ENCODE results near the gene PCNX2.

Gene PCNX2

DNA sequence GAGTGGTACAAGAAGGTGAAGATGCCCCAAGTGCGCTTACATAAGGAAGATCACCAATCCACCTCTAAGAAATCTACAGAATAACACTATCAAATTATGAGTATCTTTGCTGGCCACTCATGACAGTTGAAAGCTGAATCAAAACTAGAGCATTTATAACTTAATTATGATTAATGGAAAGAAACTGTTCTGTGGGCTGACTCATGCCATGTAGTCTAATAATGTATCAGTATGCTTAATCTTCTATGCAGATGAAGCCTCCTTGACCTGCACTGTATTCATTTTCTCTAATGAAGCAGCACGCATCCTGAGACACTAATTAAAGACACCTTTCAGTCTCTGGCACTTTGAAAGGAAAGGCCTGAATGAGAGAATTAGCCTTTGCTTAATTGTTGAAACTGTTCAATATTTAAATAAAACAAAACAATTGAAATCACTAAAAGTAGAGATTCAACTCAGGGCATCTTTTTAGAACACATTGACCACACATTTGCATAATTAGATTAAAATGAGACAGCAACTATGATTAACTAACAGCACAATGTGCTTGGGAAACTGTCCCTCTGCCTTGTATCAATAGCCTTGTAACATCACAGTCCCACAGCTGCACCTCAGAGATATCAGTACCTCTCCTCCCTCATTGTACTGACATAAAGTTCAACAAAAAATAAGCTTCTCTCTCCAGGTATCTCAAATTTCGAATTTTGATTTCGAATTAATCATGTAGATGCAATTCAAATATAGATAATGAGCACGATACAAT lies 239.5 kb downstream of the PCNX2 start:
- no peak for DNase-seq

DNA sequence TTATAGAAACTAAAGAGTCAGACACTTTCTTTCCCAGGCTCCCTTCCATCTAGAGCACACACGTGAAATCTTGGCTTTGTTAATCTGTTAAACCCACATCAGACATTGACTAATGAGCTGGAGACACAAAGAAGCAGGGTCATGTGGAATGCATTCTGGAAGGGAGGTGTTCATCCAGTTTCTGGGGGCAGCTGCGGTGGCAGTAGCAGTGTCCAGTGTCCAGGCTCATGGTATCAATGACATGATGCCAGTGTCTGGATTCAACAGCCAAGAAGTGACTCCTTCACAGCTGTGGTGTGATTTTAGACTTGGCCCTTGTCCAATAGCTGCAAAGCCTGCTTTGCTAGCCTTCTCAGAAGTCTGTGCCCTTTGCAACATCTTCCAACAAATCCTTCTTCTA lies 249.9 kb downstream of the PCNX2 start:
- no peak for DNase-seq

- DNase-seq: no peak
These were observed 252.7 kb downstream of the PCNX2 start for GRCh38 chr1:233042834-233043233.

DNA sequence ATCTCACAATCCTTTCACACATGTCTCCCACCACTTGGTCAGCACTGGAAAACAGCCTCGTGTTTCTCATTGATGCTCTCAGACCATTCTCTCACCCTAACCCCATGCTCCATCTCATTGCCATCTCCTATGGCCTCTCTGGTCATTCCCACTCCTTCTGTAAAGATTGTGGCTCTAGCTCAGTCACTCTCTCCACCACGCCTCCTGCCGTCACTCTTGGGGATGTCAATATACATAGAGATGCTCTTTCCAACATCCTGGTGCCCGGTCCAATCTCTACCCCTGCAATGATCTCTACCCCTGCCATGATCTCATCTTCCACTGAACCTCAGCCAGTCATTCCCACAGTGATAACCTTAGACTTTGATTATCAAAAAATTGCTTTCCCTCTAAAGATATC lies 255.0 kb downstream of the PCNX2 start:
- no peak for DNase-seq

GRCh38 chr1:233038581-233038980 lies 256.9 kb downstream of the PCNX2 start:
- DNase-seq: no peak

- no peak for DNase-seq
These were observed 257.7 kb downstream of the PCNX2 start for GRCh38 chr1:233037843-233038242.

GRCh38 chr1:233034836-233035235 lies 260.7 kb downstream of the PCNX2 start:
- no peak for DNase-seq

DNA sequence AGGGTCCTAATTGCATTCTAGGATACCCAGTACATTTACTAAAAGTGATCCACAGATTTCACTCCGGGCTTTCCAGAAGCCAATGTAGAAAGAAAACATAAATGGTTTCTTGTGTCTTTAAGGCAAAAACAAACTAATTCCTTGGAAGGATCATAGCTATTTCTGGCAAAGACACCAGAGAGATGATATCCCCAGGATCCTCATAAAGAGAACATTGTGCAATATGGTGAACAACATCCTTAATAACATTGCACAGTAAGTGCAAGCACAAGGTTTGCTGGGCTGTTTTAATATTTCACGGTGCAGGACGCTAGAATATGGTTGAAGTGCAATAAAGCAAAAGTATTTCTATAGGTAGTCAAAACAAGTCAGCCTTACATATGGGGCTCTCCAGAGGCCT lies 262.2 kb downstream of the PCNX2 start:
- DNase-seq: no peak

GRCh38 chr1:233032916-233033315 lies 262.6 kb downstream of the PCNX2 start:
- DNase-seq: no peak

DNA sequence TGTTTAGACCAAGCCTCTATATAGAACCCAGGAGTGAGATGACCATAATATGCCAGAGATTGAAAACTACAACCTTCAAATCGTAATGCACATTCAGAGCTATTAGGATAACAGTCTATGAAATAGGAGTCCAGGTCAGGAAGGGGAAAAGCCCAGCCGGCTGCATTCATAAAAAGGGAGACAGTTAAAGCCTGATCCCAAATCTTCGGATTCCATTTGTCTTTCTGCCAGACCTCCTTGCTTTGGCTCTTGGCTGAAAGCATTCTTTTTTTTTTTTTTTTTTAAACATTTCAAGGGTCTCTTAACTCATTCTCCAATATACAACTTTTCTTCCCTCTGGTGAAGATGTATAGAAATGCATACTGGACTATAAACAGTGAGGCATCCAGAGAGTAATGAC lies 264.0 kb downstream of the PCNX2 start:
- DNase-seq: no peak

DNA sequence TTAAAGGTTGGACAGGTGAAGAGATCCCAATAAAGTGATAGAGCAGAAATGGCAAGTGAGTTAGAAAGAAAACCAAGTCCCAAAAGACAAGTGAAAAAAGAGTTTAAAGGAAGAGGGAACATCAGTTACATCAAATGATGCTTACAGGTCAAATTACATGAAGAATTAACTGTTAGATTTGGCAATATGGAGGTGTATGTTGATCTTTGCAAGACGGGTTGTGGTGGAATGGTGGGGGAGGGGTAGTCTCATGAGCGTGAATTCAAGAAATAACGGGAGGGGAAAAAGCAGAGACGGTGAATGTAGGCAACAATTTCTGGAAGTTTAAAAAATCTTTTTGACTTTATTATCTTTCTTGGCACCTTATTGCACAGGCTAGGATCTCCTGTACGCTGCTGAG lies 268.5 kb downstream of the PCNX2 start:
- no peak for DNase-seq

DNA sequence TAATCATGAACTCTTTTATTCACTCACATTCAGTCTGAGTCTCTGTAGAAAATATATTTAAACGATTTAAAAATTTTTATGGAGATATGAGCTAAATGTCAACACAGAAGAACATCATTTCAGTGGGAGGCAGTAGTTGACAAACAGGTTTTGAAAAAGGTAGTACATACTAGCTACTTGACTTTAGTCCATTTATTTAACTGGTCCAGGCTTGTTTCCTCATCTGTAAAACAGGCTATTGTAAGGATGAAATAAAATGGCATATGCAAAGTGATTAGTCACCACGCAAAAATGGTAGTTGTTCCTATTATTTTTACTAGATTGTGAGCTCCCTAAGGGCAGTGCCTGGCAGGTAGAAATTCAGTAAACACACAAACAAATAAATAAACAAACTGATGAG lies 270.0 kb downstream of the PCNX2 start:
- no peak for DNase-seq

GRCh38 chr1:233025157-233025556 lies 270.4 kb downstream of the PCNX2 start:
- DNase-seq: peak; percentile 35

DNA sequence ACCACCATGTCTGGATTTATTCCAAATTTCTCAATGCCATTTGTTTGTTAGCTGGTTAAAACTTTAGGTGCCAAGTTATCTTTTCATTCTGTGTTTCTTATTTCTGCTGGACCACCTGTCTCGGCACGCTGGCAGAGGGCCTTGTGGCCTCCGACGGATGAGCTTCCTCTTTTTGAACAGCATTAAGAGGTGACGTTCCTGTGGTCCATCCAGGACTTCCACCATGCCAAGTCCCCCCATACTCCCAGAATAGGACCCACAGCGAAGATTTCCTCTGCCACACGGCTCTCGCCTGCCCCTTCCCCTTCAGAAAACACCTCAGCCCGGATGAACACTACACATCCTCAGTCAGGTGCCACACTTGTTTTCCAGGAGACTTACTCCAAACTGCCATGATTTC lies 271.3 kb downstream of the PCNX2 start:
- DNase-seq: no peak

DNA sequence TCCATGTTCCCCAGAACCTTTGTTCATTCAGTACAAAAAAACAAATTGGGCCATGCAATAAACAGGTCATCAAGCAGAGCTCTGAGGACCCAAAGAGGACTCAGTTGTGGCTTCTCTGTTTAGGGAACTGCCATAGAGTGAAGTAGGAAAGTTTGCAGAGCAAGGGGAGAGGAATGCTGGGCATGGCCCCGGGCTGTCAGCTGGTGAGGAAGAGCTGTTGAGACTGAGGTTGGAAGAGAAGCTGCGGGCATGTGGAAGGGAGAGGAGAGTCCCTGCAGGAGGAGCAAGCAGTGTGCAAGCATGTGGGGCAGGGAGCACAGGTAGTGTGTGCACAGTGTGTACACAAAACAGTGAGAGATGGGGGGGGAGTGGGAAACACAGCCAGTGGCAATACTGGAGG lies 273.3 kb downstream of the PCNX2 start:
- DNase-seq: no peak

GRCh38 chr1:233020426-233020825 lies 275.1 kb downstream of the PCNX2 start:
- DNase-seq: no peak

DNA sequence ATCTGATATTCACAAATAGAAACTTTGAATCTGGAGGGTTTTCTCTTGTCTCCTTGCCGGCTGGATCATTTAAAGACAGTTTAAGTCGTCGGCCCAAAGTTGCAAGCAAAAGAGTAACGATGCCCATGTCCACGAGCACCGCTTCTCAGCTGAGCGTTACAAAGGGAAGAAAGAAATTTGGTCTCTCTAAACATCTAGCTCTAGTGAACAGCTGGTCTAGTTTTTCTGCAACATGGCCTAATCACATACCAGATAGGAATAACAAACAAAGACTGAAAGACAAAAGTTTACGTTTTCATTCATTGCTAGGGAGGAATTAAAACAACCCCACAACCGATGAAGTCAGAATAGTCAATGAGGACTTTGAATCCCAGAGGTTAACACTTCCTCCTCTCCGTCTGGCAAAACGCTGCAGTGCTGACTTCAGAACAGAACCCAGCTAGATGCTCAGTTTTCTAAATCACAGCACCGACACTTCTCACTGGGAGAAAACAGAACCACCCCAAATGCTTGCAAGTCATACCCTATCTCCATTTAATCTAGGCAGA lies 275.7 kb downstream of the PCNX2 start:
- DNase-seq: no peak

- no peak for DNase-seq
These were observed 276.4 kb downstream of the PCNX2 start for GRCh38 chr1:233019083-233019482.

- no peak for DNase-seq
These were observed 278.7 kb downstream of the PCNX2 start for GRCh38 chr1:233016798-233017197.

GRCh38 chr1:233015965-233016364 lies 279.6 kb downstream of the PCNX2 start:
- no peak for DNase-seq

DNA sequence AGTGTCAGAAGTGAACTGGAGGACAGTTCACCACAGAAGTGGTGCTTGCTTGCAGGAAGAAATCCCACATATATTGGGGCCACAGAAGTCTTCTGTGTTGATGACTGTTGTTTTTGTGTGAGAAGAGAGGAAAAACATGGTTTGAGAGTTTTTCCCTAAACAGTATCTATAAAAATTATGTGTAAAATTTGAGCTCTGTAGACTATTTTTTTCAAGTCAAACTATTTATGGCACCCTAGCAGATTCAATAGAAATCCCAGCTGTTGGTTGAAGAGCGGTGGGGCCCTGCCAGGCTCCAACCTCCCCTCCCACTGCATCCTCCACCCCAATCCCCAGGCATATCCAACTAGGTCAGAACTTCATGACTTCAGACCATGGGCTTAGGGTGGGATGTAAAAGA lies 283.5 kb downstream of the PCNX2 start:
- DNase-seq: no peak

DNA sequence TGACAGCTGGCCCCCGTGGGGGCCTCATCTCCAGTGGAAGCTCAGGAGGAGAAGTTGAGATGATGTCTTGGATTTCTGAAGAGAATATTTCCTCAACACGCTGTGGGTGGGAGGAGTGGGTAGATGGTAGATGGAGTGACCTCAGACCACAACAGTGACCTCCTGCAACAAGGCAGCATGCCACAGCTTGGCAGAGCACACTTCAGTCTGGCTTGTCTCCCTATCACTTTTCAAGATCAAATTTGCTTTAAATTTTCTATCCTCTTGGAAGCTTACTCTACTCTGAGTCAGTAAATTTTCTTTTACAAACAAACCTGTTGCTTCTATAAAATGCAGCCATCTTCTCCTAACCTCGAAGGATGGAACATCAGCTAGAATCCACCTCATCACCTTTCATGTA lies 285.4 kb downstream of the PCNX2 start:
- DNase-seq: no peak

DNA sequence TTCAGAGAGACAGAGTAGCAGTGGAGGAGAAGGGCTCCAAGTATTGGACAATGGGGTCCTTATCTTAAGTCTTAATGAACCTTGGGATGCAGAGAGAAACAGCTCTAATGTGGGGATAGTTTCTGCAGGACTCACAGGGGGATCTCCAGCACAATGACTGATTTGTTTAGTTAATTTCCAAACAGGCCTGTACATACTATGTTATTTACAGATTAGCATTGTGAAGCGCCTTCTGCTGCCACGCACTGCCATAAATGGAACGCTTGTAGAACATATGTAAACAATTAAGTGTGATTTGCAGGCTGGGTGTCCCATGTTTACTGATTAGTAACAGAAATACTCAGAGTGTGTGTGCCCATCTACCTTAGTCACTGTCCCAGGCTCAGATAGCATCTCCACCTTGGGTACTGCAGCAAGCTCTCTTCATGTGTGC lies 289.0 kb downstream of the PCNX2 start:
- DNase-seq: no peak

DNA sequence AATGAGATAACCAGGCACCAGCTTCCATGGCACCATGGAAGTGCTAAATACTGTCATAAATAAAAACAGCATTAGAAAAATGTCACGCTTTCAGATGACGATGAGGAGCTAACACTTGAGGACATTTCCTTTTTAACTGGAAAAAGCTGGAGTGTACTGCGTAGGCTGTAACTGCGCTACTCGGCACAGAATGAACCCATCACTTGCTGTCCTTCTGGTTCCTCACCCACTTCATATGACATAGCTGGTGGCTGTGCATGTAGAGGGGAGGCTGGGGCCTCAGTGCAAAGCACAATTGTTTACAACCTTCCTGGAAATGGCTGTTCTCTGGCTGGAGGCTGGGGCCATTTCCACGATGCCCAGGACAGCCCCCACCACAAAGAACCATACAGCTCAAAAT lies 289.4 kb downstream of the PCNX2 start:
- no peak for DNase-seq

DNA sequence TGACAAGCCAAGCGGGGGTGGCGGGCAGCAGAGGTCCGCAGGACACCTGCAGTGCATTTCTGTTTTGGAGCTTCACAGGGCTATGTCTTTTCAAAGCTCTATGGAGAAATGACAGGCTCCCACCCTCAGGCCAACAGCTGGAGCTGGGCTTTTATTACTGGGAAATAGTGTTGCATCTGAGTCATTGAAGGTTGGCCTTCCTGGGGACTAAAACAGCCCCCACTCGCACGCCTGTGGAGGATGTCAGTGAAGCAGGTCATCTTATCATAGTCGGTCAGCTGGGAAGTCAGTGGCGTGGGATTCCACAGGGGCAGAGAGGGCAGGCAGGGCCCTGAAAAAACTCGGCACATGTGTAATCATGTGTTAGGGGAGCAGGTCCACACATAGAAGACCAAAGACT lies 289.8 kb downstream of the PCNX2 start:
- no peak for DNase-seq
